ENCODE data around the gene KCNJ6.

KCNJ6 gene

GRCh38 chr21:37799211-37800056 is 116.8 kb downstream of the KCNJ6 start:
- H3K4me1 ChIP-seq (ENCODE audit: control extremely low read depth in 1 of 4, control insufficient read depth in 4 of 4, insufficient read depth in 4 of 4, low read length in 3 of 4): peaks cover 0 to 31% (median 1%) of the 10 kb centered on the region in 4 experiments
- ChIA-PET POLR2A (no interaction called here), CTCF (no interaction called here)
- H3K36me3 ChIP-seq (ENCODE audit: control insufficient read depth in 4 of 4, insufficient read depth in 4 of 4, low read length in 3 of 4): no peaks in the 10 kb centered on the region
- no peak for DNase-seq
- peaks cover 0 to 3% (median 0%) of the 10 kb centered on the region in 5 experiments for H3K27me3 ChIP-seq (replicated peaks in 2 of 5; ENCODE audit: control insufficient read depth in 4 of 5, insufficient read depth in 5 of 5, low read length in 4 of 5)
- WGBS (ENCODE audit: insufficient coverage): 80% methylated on average over 1 of the region's 3 CpGs
- H3K27ac ChIP-seq (ENCODE audit: insufficient read depth in 1 of 2, low read depth in 1 of 2, low read length in 2 of 2, poor library complexity in 1 of 2, severe bottlenecking in 2 of 2): no peak overlapping the region
- peaks cover 0 to 3% (median 0%) of the 10 kb centered on the region in 5 experiments for H3K9me3 ChIP-seq (ENCODE audit: control extremely low read depth in 1 of 5, control insufficient read depth in 4 of 5, insufficient read depth in 2 of 5, low read depth in 1 of 5, low read length in 4 of 5)
- no peak overlapping the region for H3K4me3 ChIP-seq (ENCODE audit: control insufficient read depth in 1 of 7, extremely low read depth in 1 of 7, insufficient read depth in 4 of 7, low read depth in 2 of 7, low read length in 6 of 7)

- 96% methylated on average over 3 of the region's 4 CpGs for WGBS (ENCODE audit: insufficient coverage)
- POLR2A ChIA-PET: no interaction called here
- DNase-seq: peak in 1 of 3 donors; percentile 35
These were observed 118.9 kb downstream of the KCNJ6 start for GRCh38 chr21:37797403-37797802.

GRCh38 chr21:37796011-37796410 is 120.2 kb downstream of the KCNJ6 start:
- ChIA-PET POLR2A (no interaction called here), CTCF (no interaction called here)
- WGBS (ENCODE audit: insufficient coverage): 97% methylated on average over 7 of the region's 13 CpGs
- Histone ChIP-seq H3K27ac (ENCODE audit: insufficient read depth in 1 of 2, low read depth in 1 of 2, low read length in 2 of 2, poor library complexity in 1 of 2, severe bottlenecking in 2 of 2) (no peak overlapping the region), H3K4me3 (ENCODE audit: control insufficient read depth in 1 of 7, extremely low read depth in 1 of 7, insufficient read depth in 4 of 7, low read depth in 2 of 7, low read length in 6 of 7) (no peak overlapping the region), H3K27me3 (replicated peaks in 2 of 5; ENCODE audit: control insufficient read depth in 4 of 5, insufficient read depth in 5 of 5, low read length in 4 of 5) (peaks cover 0 to 5% (median 0%) of the 10 kb centered on the region in 5 experiments), H3K9me3 (ENCODE audit: control extremely low read depth in 1 of 5, control insufficient read depth in 4 of 5, insufficient read depth in 2 of 5, low read depth in 1 of 5, low read length in 4 of 5) (no peaks in the 10 kb centered on the region), H3K36me3 (ENCODE audit: control insufficient read depth in 4 of 4, insufficient read depth in 4 of 4, low read length in 3 of 4) (no peaks in the 10 kb centered on the region), H3K4me1 (ENCODE audit: control extremely low read depth in 1 of 4, control insufficient read depth in 4 of 4, insufficient read depth in 4 of 4, low read length in 3 of 4) (peaks cover 0 to 23% (median 1%) of the 10 kb centered on the region in 4 experiments)
- DNase-seq: no peak

More at GRCh38 chr21:37797403-37797802, 118.9 kb downstream of the KCNJ6 start:
- CTCF ChIA-PET: no interaction called here
- no peaks in the 10 kb centered on the region for H3K9me3 ChIP-seq (ENCODE audit: control extremely low read depth in 1 of 5, control insufficient read depth in 4 of 5, insufficient read depth in 2 of 5, low read depth in 1 of 5, low read length in 4 of 5)
- no peaks in the 10 kb centered on the region for H3K36me3 ChIP-seq (ENCODE audit: control insufficient read depth in 4 of 4, insufficient read depth in 4 of 4, low read length in 3 of 4)
- H3K27ac ChIP-seq (ENCODE audit: insufficient read depth in 1 of 2, low read depth in 1 of 2, low read length in 2 of 2, poor library complexity in 1 of 2, severe bottlenecking in 2 of 2): no peak overlapping the region
- H3K4me1 ChIP-seq (ENCODE audit: control extremely low read depth in 1 of 4, control insufficient read depth in 4 of 4, insufficient read depth in 4 of 4, low read length in 3 of 4): peaks cover 0 to 31% (median 1%) of the 10 kb centered on the region in 4 experiments
- peaks cover 0 to 5% (median 0%) of the 10 kb centered on the region in 5 experiments for H3K27me3 ChIP-seq (replicated peaks in 2 of 5; ENCODE audit: control insufficient read depth in 4 of 5, insufficient read depth in 5 of 5, low read length in 4 of 5)
- no peak overlapping the region for H3K4me3 ChIP-seq (ENCODE audit: control insufficient read depth in 1 of 7, extremely low read depth in 1 of 7, insufficient read depth in 4 of 7, low read depth in 2 of 7, low read length in 6 of 7)

GRCh38 chr21:37793660-37794059 is 122.6 kb downstream of the KCNJ6 start:
- ChIA-PET POLR2A (no interaction called here), CTCF (no interaction called here)
- H3K36me3 ChIP-seq (ENCODE audit: control insufficient read depth in 4 of 4, insufficient read depth in 4 of 4, low read length in 3 of 4): no peaks in the 10 kb centered on the region
- DNase-seq: peak in 1 of 3 donors; percentile 19
- H3K4me1 ChIP-seq (ENCODE audit: control extremely low read depth in 1 of 4, control insufficient read depth in 4 of 4, insufficient read depth in 4 of 4, low read length in 3 of 4): peaks cover 0 to 7% (median 0%) of the 10 kb centered on the region in 4 experiments
- no CpG with 5 or more reads among the region's 1 CpG for WGBS (ENCODE audit: insufficient coverage)
- peaks cover 0 to 6% (median 0%) of the 10 kb centered on the region in 5 experiments for H3K27me3 ChIP-seq (replicated peaks in 2 of 5; ENCODE audit: control insufficient read depth in 4 of 5, insufficient read depth in 5 of 5, low read length in 4 of 5)
- no peak overlapping the region for H3K27ac ChIP-seq (ENCODE audit: insufficient read depth in 1 of 2, low read depth in 1 of 2, low read length in 2 of 2, poor library complexity in 1 of 2, severe bottlenecking in 2 of 2)
- peaks cover 0 to under 1% (median 0%) of the 10 kb centered on the region in 5 experiments for H3K9me3 ChIP-seq (ENCODE audit: control extremely low read depth in 1 of 5, control insufficient read depth in 4 of 5, insufficient read depth in 2 of 5, low read depth in 1 of 5, low read length in 4 of 5)
- H3K4me3 ChIP-seq (ENCODE audit: control insufficient read depth in 1 of 7, extremely low read depth in 1 of 7, insufficient read depth in 4 of 7, low read depth in 2 of 7, low read length in 6 of 7): no peak overlapping the region

- POLR2A ChIA-PET: no interaction called here
- WGBS (ENCODE audit: insufficient coverage): 90% methylated on average over 2 of the region's 3 CpGs
- no peak overlapping the region for H3K27ac ChIP-seq (ENCODE audit: insufficient read depth in 1 of 2, low read depth in 1 of 2, low read length in 2 of 2, poor library complexity in 1 of 2, severe bottlenecking in 2 of 2)
These were observed 124.2 kb downstream of the KCNJ6 start for GRCh38 chr21:37792046-37792445.

GRCh38 chr21:37790905-37791304 is 125.4 kb downstream of the KCNJ6 start:
- ChIA-PET POLR2A (no interaction called here), CTCF (no interaction called here)
- DNase-seq: no peak
- Histone ChIP-seq H3K27ac (ENCODE audit: insufficient read depth in 1 of 2, low read depth in 1 of 2, low read length in 2 of 2, poor library complexity in 1 of 2, severe bottlenecking in 2 of 2) (no peak overlapping the region), H3K36me3 (ENCODE audit: control insufficient read depth in 4 of 4, insufficient read depth in 4 of 4, low read length in 3 of 4) (no peaks in the 10 kb centered on the region), H3K4me3 (ENCODE audit: control insufficient read depth in 1 of 7, extremely low read depth in 1 of 7, insufficient read depth in 4 of 7, low read depth in 2 of 7, low read length in 6 of 7) (no peak overlapping the region), H3K27me3 (replicated peaks in 2 of 5; ENCODE audit: control insufficient read depth in 4 of 5, insufficient read depth in 5 of 5, low read length in 4 of 5) (peaks cover 0 to 3% (median 0%) of the 10 kb centered on the region in 5 experiments), H3K4me1 (ENCODE audit: control extremely low read depth in 1 of 4, control insufficient read depth in 4 of 4, insufficient read depth in 4 of 4, low read length in 3 of 4) (no peaks in the 10 kb centered on the region), H3K9me3 (ENCODE audit: control extremely low read depth in 1 of 5, control insufficient read depth in 4 of 5, insufficient read depth in 2 of 5, low read depth in 1 of 5, low read length in 4 of 5) (peaks cover 0 to 4% (median 2%) of the 10 kb centered on the region in 5 experiments)
- WGBS (ENCODE audit: insufficient coverage): 91% methylated on average over 4 of the region's 5 CpGs

More at GRCh38 chr21:37792046-37792445, 124.2 kb downstream of the KCNJ6 start:
- CTCF ChIA-PET: no interaction called here
- H3K27me3 ChIP-seq (replicated peaks in 2 of 5; ENCODE audit: control insufficient read depth in 4 of 5, insufficient read depth in 5 of 5, low read length in 4 of 5): peaks cover 0 to 3% (median 0%) of the 10 kb centered on the region in 5 experiments
- H3K9me3 ChIP-seq (ENCODE audit: control extremely low read depth in 1 of 5, control insufficient read depth in 4 of 5, insufficient read depth in 2 of 5, low read depth in 1 of 5, low read length in 4 of 5): peaks cover 0 to 4% (median 2%) of the 10 kb centered on the region in 5 experiments
- H3K36me3 ChIP-seq (ENCODE audit: control insufficient read depth in 4 of 4, insufficient read depth in 4 of 4, low read length in 3 of 4): no peaks in the 10 kb centered on the region
- no peak for DNase-seq
- peaks cover 0 to 1% (median 0%) of the 10 kb centered on the region in 4 experiments for H3K4me1 ChIP-seq (ENCODE audit: control extremely low read depth in 1 of 4, control insufficient read depth in 4 of 4, insufficient read depth in 4 of 4, low read length in 3 of 4)
- H3K4me3 ChIP-seq (ENCODE audit: control insufficient read depth in 1 of 7, extremely low read depth in 1 of 7, insufficient read depth in 4 of 7, low read depth in 2 of 7, low read length in 6 of 7): no peak overlapping the region

GRCh38 chr21:37788503-37788902 is 127.8 kb downstream of the KCNJ6 start:
- ChIA-PET CTCF (no interaction called here), POLR2A (no interaction called here)
- WGBS (ENCODE audit: insufficient coverage): 75% methylated on average over 4 of the region's 4 CpGs
- no peaks in the 10 kb centered on the region for H3K4me1 ChIP-seq (ENCODE audit: control extremely low read depth in 1 of 4, control insufficient read depth in 4 of 4, insufficient read depth in 4 of 4, low read length in 3 of 4)
- peaks cover 0 to 6% (median 0%) of the 10 kb centered on the region in 5 experiments for H3K27me3 ChIP-seq (replicated peaks in 2 of 5; ENCODE audit: control insufficient read depth in 4 of 5, insufficient read depth in 5 of 5, low read length in 4 of 5)
- peaks cover 0 to 4% (median 2%) of the 10 kb centered on the region in 5 experiments for H3K9me3 ChIP-seq (ENCODE audit: control extremely low read depth in 1 of 5, control insufficient read depth in 4 of 5, insufficient read depth in 2 of 5, low read depth in 1 of 5, low read length in 4 of 5)
- H3K36me3 ChIP-seq (ENCODE audit: control insufficient read depth in 4 of 4, insufficient read depth in 4 of 4, low read length in 3 of 4): no peaks in the 10 kb centered on the region
- no peak for DNase-seq
- no peak overlapping the region for H3K27ac ChIP-seq (ENCODE audit: insufficient read depth in 1 of 2, low read depth in 1 of 2, low read length in 2 of 2, poor library complexity in 1 of 2, severe bottlenecking in 2 of 2)
- H3K4me3 ChIP-seq (ENCODE audit: control insufficient read depth in 1 of 7, extremely low read depth in 1 of 7, insufficient read depth in 4 of 7, low read depth in 2 of 7, low read length in 6 of 7): no peak overlapping the region

Measured in common myeloid progenitor, CD34-positive (primary cell).